ENCODE data around the gene STON1. TPM values are rescaled to one million over a fixed set of nuclear protein-coding genes. Genes with fewer than 3 reads are reported as not detected.

Gene STON1
- total RNA-seq, 4 donors from 2014 or later = 21.4 to 39.2 (median 27.1) TPM

DNA sequence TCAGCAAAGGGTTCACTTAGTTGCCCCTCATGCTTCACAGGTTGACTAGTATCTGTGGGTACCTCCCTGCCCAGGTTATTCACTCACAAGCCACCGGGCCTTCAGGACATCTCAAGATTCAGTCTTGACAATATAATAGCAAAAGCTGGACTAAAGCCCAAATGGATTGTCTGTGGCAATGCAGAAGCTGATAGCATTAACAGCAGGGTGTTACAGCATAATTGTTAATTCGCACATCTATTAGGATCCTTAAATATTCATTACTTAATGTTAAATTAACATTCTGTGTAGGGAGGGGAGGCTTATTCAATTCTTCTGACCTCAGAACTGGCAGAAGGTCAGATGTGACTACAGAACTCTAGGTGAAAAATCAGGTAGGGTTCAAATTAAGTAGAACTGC is 67.5 kb downstream of the STON1 start:
- Histone ChIP-seq H3K4me1 (no peaks in the 10 kb centered on the region), H3K27me3 (no peaks in the 10 kb centered on the region), H3K4me3 (no peak overlapping the region), H3K36me3 (peaks cover 0 to 3% (median 0%) of the 10 kb centered on the region in 4 donors), H3K27ac (no peak overlapping the region), H3K9me3 (no peaks in the 10 kb centered on the region)
- in situ Hi-C loops (cut with MboI; ENCODE audit: low pct_ligation_motif_present in 1 of 4, low pct_unique_long_range_greater_than_20kb in 1 of 4, low sequenced_read_pairs in 3 of 4) (no loop called here), intact Hi-C loops (cut with DNase I; ENCODE audit: low total_unique reads) (no loop called here)
- no peak for DNase-seq
- 43 to 78% methylated on average over 2 of the region's 2 CpGs for WGBS, 2 donors (ENCODE audit: low coverage in 1 of 2)
- TF ChIP-seq POLR2A (IDR thresholded peaks at IDR 0.05) = no peak
- no peak for TF ChIP-seq EP300 (IDR thresholded peaks at IDR 0.05; ENCODE audit: low read depth)
- TF ChIP-seq, protein P1, sequence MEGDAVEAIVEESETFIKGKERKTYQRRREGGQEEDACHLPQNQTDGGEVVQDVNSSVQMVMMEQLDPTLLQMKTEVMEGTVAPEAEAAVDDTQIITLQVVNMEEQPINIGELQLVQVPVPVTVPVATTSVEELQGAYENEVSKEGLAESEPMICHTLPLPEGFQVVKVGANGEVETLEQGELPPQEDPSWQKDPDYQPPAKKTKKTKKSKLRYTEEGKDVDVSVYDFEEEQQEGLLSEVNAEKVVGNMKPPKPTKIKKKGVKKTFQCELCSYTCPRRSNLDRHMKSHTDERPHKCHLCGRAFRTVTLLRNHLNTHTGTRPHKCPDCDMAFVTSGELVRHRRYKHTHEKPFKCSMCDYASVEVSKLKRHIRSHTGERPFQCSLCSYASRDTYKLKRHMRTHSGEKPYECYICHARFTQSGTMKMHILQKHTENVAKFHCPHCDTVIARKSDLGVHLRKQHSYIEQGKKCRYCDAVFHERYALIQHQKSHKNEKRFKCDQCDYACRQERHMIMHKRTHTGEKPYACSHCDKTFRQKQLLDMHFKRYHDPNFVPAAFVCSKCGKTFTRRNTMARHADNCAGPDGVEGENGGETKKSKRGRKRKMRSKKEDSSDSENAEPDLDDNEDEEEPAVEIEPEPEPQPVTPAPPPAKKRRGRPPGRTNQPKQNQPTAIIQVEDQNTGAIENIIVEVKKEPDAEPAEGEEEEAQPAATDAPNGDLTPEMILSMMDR (IDR thresholded peaks at IDR 0.05) = no peak
- no peak for TF ChIP-seq POLR2AphosphoS5 (IDR thresholded peaks at IDR 0.05)

DNA sequence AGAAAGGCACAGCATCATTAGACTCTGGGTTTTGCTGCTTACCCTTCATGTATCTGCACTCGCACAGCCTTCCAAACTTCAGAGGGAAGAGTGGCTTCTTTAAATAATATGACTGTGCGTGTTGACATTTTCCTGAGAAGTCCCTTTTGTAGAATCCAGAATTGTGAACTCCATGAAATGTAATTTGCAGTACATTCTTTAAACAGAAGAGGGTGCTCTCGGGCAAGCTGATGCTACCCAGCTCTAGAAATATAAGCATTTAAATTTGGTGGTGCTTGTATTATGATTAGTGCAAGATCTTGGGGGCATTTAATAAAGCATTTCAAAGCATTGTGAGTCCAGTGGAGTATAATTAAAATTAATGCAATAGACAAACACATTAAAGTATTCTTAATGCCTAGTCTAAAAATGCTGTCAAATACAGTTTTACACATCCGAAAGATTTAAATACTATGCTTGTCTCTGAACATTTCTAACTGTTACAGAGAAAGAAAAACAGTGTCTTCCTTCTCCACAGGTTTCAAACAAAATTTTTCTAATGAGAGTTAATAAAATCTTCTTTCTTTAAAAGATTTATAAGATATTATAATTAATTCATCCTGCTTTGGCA is 70.4 kb downstream of the STON1 start:
- intact Hi-C loops (cut with DNase I; ENCODE audit: low total_unique reads) = no loop called here
- no peak for DNase-seq
- WGBS, 2 donors (ENCODE audit: low coverage in 1 of 2) = 31 to 46% methylated on average over 2 to 4 of the region's 4 CpGs
- Histone ChIP-seq H3K4me1 (no peaks in the 10 kb centered on the region), H3K9me3 (no peaks in the 10 kb centered on the region), H3K27ac (no peak overlapping the region), H3K36me3 (peaks cover 0 to 3% (median 0%) of the 10 kb centered on the region in 4 donors), H3K4me3 (no peak overlapping the region), H3K27me3 (no peaks in the 10 kb centered on the region)
- in situ Hi-C loops (cut with MboI; ENCODE audit: low pct_ligation_motif_present in 1 of 4, low pct_unique_long_range_greater_than_20kb in 1 of 4, low sequenced_read_pairs in 3 of 4) = no loop called here
- TF ChIP-seq POLR2A (IDR thresholded peaks at IDR 0.05) = no peak
- TF ChIP-seq, protein P1 (IDR thresholded peaks at IDR 0.05) = peak; percentile 35 to 65 (median 54)

DNA sequence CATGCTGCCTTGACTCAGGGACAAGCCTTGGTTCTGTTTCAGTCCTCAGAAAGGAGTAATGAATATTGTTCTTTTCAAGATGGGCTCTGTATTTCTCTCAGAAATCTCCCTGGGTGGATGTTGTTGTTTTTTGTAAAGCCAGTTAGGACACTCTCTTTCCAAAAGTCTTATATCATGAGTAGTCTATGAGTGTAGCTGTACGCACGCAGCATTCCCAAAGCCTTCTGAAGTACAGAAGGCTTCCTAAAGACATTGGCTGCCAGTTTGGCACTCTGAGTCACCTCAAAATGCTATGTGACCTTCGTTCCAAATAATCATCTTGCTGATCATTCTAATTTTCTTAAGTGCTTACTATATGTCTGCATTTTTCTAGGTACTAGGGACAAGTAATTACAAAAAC is 71.0 kb downstream of the STON1 start:
- Histone ChIP-seq H3K4me3 (no peak overlapping the region), H3K36me3 (peaks cover 0 to 3% (median 0%) of the 10 kb centered on the region in 4 donors), H3K27ac (no peak overlapping the region), H3K4me1 (no peaks in the 10 kb centered on the region), H3K9me3 (no peaks in the 10 kb centered on the region), H3K27me3 (no peaks in the 10 kb centered on the region)
- DNase-seq = no peak
- TF ChIP-seq, protein P1 (IDR thresholded peaks at IDR 0.05) = no peak
- TF ChIP-seq POLR2A (IDR thresholded peaks at IDR 0.05) (no peak), POLR2AphosphoS5 (IDR thresholded peaks at IDR 0.05) (no peak), EP300 (IDR thresholded peaks at IDR 0.05; ENCODE audit: low read depth) (no peak)
- intact Hi-C loops (cut with DNase I; ENCODE audit: low total_unique reads) = no loop called here
- 56 to 71% methylated on average over 2 to 3 of the region's 3 CpGs for WGBS, 2 donors (ENCODE audit: low coverage in 1 of 2)
- in situ Hi-C loops (cut with MboI; ENCODE audit: low pct_ligation_motif_present in 1 of 4, low pct_unique_long_range_greater_than_20kb in 1 of 4, low sequenced_read_pairs in 3 of 4) = no loop called here

DNA sequence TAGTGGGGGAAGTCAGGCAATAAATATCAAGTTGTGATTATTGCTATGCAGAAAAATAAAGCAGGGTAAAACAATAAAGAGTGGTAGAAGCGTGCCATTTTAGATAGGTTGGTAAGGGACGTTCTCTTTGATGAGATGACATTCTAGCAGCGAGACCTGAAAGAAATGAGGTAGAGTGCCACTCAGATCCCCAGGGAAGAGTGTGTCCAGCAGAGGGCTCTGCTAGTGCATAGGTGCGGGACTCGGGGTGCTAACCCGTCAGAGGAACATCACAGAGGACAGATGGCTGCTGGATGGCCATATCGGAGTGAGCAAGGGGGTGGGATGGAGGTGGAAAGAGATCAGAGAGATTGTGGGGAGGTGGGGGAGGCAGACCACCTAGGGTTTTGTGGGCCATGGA is 71.4 kb downstream of the STON1 start:
- Histone ChIP-seq H3K9me3 (no peaks in the 10 kb centered on the region), H3K4me1 (no peaks in the 10 kb centered on the region), H3K4me3 (no peak overlapping the region), H3K27ac (no peak overlapping the region), H3K36me3 (peaks cover 0 to 2% (median 0%) of the 10 kb centered on the region in 4 donors), H3K27me3 (no peaks in the 10 kb centered on the region)
- TF ChIP-seq, protein P1 (IDR thresholded peaks at IDR 0.05) = peak in 2 of 5 experiments; percentile 20 to 21
- TF ChIP-seq POLR2A (IDR thresholded peaks at IDR 0.05) (no peak), POLR2AphosphoS5 (IDR thresholded peaks at IDR 0.05) (no peak), EP300 (IDR thresholded peaks at IDR 0.05; ENCODE audit: low read depth) (no peak)
- in situ Hi-C loops (cut with MboI; ENCODE audit: low pct_ligation_motif_present in 1 of 4, low pct_unique_long_range_greater_than_20kb in 1 of 4, low sequenced_read_pairs in 3 of 4) (no loop called here), intact Hi-C loops (cut with DNase I; ENCODE audit: low total_unique reads) (no loop called here)
- WGBS, 2 donors (ENCODE audit: low coverage in 1 of 2) = 30 to 52% methylated on average over 7 of the region's 7 CpGs
- DNase-seq = peak; percentile 14

Measured in transverse colon (tissue), 4 donors.